Muscle of arm (tissue), 12 donors: Measurements from ENCODE around the gene TXNDC17. TPM values are rescaled to one million over a fixed set of nuclear protein-coding genes. Genes with fewer than 3 reads are reported as not detected.
"Not testable (repeated sequence)": the region's sequence is repeated elsewhere in the genome, so short reads cannot be mapped to it uniquely, and the experiment has no call there.

Experiments used
- DNase-seq: peaks from one replicate; pipeline ENCODE4 v3.0.0-alpha.2; 2013
- polyA plus RNA-seq, 12 donors: library from polyadenylated mRNA; unstranded; fragments of 120-200 nt; gene quantifications; one replicate each; pipeline ENCODE4 v1.2.1, GENCODE V29; 2013; ENCODE audit not compliant: insufficient read length in 12 of 12

The TXNDC17 gene
- polyA plus RNA-seq, 12 donors = 40.2 to 72.6 (median 51.5) TPM; not detected in 1

- DNase-seq = no peak
These were observed 8.3 kb upstream of the TXNDC17 start for GRCh38 chr17:6632530-6632929.

- no peak for DNase-seq
These were observed 7.6 kb upstream of the TXNDC17 start for GRCh38 chr17:6633263-6633662.

GRCh38 chr17:6636105-6636504, 4.8 kb upstream of the TXNDC17 start:
- no peak for DNase-seq

- DNase-seq = no peak
These were observed 4.0 kb upstream of the TXNDC17 start for GRCh38 chr17:6636616-6637457.

GRCh38 chr17:6637458-6637840, 3.4 kb upstream of the TXNDC17 start:
- no peak for DNase-seq

GRCh38 chr17:6638046-6638908, 2.6 kb upstream of the TXNDC17 start:
- no peak for DNase-seq

- DNase-seq = no peak
These were observed 1.8 kb upstream of the TXNDC17 start for GRCh38 chr17:6639014-6639585.

GRCh38 chr17:6639586-6640535, 999 bp upstream of the TXNDC17 start:
- DNase-seq = no peak

- DNase-seq = no peak
These were observed 495 bp downstream of the TXNDC17 start for GRCh38 chr17:6641247-6641863.

GRCh38 chr17:6642592-6642991, 1.7 kb downstream of the TXNDC17 start:
- DNase-seq = no peak

- no peak for DNase-seq
These were observed 2.7 kb downstream of the TXNDC17 start for GRCh38 chr17:6643451-6644125.

- no peak for DNase-seq
These were observed 7.3 kb downstream of the TXNDC17 start for GRCh38 chr17:6648181-6648580.

- peak; percentile 93 for DNase-seq
These were observed 10.6 kb downstream of the TXNDC17 start, which contains the start of the genes C17orf100 and MED31 for GRCh38 chr17:6651354-6651918. Gene C17orf100 (plus strand): TSS chr17:6651762. CDS start chr17:6651914, 152 bp downstream. Gene MED31 (minus strand): TSS chr17:6651605. CDS start chr17:6651528, 77 bp downstream.

- peak; percentile 53 for DNase-seq
These were observed 11.1 kb downstream of the TXNDC17 start for GRCh38 chr17:6651919-6652452.

- DNase-seq = no peak
These were observed 14.2 kb downstream of the TXNDC17 start for GRCh38 chr17:6654841-6655731.

- DNase-seq = not testable (repeated sequence)
These were observed 15.0 kb downstream of the TXNDC17 start for GRCh38 chr17:6655732-6656361.

- DNase-seq = not testable (repeated sequence)
These were observed 16.2 kb downstream of the TXNDC17 start for GRCh38 chr17:6656797-6657632.
